Renal pelvis (tissue), 4 donors: ENCODE measurements around the gene TRDN. TPM values are rescaled to one million over a fixed set of nuclear protein-coding genes. Genes with fewer than 3 reads are reported as not detected.
"Not testable (repeated sequence)": the region's sequence is repeated elsewhere in the genome, so short reads cannot be mapped to it uniquely, and the experiment has no call there.

Experiments
- DNase-seq: peaks from one replicate; pipeline ENCODE4 v3.0.0-alpha.2; 2013
- polyA plus RNA-seq, 3 donors: library from polyadenylated mRNA; unstranded; fragments of 120-200 nt; gene quantifications; one replicate each; pipeline ENCODE4 v1.2.1, GENCODE V29; 2013; ENCODE audit not compliant: insufficient read length in 3 of 3

The TRDN gene
- polyA plus RNA-seq, 3 donors: 1.9 to 3.1 (median 2.7) TPM

DNA sequence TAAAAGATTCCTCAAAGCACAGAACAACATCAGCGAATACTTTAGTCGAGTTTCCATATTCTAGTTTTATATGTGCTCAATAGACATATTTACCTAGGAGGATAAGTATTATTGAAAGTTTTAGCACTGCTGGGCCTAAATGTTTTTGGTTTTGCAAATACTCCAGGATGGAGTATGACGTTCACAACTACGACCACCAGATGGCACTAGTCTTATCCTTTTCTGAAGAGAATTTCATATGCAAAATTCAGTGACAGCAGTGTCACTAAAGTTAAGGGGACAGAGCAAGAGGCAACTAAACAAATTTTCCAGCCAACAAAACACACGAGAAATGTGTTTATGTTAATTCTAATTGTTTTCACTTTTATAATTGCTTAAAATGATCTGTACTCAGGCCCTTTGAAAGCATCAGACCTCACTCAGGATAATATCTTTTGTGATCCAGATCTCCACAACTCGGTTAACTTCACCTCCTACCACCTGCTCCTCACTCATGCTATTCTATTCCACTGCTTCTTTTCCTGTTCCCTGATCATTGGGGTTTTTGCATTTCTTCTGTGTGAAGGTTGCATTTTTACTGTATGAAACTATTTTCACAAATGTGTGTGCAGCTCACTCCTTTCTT, 220.8 kb downstream of the TRDN start:
- peak; percentile 64 for DNase-seq

DNA sequence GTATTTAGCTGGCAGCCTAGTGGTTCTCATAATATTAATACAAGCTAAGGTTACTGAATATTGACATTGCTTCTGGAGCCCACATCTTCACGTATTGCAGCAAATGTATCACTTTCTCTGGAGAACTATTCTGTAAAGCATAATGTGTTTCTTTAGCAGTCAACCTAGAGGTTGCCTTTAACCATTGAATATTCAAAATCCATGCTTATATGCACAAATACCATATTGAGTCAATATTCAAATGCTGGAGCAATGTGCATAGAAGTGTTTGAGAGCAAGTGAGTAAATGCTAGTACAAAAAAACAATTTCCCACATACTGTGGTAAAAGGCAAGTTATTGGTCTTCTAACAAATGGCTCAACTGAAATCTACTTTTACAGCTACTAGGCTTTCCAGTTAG, 231.8 kb downstream of the TRDN start:
- no peak for DNase-seq

DNA sequence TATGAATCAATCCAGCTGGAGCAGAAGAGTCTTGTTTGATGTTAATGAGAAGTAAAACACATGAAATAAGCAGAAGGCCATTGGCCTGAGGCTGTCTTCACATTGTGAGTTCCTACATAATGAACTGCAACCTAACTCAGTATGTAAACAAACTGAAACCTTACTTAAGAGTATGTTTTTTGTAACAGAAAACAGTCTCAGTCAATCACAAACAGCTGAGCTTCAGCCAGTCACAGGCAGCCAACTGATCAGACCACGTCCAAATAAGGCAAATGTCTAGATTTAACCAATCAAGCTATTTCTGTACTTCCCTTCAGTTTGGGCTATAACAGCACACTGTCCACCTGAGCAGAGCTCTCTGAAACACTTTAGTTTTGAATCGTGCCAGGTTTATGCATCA, 234.7 kb downstream of the TRDN start:
- DNase-seq: no peak

DNA sequence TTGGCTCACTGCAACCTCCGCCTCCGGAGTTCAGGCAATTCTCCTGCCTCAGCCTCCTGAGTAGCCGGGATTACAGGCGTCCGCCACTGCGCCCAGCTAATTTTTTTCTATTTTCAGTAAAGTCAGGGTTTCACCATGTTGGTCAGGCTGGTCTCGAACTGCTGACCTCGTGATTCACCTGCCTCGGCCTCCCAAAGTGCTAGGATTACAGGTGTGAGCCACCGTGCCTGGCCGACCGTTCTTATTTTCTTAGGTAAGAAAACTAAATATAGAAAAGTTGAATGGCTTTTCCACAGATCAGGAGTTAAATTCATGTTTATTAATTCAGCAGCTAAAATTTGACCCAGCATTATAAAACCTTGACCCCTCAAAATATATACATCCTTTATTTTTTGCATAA, 238.7 kb downstream of the TRDN start:
- no peak for DNase-seq

DNA sequence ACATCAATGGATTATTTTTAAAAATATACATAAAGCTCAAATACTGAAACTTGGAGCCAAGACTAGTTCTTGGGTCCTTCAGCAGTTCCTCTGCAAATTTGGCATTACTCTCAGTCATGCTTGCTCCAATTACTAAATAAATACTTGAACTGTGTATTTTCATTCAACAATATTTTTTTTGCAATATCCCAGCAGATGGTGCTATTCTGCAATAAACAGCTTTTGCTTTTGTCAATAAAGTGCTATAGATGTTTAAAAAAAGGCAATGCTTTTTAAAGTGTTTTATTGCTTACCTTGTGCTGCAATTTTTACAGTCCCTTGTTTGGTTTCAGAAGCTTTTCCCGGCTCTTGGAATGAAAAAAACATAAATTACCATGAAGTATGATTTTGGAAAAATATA, 243.4 kb downstream of the TRDN start:
- peak; percentile 31 for DNase-seq

DNA sequence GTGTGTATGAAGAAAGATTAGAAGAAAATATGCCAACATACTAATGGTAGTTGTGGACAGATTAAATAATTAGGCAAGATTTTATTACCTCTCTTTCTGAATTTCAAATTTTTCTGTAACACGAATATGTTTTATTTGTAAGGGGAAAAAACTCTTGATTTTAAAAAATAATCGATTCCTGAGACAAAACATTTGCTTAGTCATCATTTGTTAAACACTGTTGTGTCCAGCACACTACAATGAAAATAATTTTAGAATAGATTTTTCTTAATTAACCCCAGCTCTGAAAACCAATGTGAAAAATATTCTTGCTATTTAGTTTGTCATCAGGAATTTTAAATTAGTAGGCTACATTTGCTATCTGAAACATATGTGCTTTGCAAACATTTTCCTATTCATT, 253.0 kb downstream of the TRDN start:
- DNase-seq: no peak

DNA sequence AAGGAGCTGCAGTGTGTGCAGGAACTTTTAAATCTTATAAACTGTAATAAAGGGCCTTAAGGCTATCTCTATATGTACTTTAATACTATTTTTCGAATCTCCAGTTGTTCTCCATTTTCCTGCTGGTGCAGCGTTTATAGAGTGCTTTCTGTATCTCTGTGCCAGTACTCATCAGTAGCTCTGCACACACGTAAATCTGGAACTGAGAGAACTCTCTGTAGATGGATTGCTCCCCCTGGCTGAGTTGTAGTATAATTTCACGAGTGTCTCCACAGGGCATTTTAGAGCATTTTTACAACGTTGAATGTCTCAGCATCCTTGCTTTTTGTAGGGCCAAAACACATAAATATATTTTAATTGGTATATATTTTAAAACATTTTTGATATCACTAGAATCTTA, 256.5 kb downstream of the TRDN start:
- peak; percentile 2 for DNase-seq

DNA sequence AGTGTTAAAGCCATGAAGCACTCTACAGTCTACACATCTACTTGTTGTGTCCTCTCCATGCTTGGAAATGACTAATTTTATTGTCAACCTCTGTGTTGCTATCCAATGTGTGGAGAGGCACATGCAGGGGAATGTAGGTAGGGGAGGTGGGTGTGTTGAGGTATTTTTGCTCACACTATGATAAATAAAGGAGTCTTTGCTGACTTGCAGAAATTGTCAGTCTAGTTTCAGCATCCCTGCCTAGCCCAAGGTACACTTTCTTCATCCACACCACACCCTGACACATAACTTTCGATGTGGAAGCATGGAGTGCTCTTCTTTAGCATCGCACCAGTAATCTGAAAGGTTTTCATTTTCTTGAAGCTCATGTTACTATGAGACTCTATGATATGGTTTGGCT, 264.0 kb downstream of the TRDN start:
- DNase-seq: no peak

DNA sequence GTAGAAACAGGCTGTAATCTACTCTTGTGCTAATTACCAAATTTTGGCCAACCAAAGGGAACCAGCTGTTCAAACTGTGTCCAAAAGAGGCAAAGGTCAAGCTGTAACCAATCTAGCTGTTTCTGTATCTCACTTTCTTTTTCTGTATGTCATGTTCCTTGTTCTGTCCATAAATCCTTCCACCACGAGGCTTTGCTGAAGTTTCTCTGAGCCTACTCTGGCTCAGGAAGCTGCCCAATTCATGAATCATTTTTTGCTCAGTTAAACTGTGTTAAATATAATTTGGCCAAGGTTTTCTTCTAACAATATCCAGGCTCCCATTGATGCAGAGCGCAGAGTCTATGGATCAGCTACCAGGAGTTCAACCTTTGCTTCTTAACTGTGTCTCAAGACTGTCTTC, 272.8 kb downstream of the TRDN start:
- DNase-seq: no peak

DNA sequence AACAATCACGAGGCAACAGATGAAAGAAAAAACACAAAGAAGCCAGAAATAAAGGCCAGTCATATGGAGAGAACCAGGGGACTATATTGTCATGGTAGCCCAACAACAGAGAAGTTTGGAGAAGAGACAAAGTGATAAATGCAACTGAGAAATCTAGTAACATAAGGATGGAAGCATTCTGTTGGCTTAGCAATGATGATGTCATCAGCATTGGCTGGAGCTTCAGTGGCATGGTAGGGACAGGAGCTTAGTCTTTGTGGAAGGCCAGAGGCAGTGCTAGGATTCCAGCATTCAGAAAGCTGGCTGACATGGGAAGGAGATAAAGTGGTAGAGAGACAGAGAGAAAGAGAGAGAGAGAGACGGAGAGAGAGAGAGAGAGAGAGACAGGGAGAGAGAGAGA, 276.4 kb downstream of the TRDN start:
- DNase-seq: no peak

DNA sequence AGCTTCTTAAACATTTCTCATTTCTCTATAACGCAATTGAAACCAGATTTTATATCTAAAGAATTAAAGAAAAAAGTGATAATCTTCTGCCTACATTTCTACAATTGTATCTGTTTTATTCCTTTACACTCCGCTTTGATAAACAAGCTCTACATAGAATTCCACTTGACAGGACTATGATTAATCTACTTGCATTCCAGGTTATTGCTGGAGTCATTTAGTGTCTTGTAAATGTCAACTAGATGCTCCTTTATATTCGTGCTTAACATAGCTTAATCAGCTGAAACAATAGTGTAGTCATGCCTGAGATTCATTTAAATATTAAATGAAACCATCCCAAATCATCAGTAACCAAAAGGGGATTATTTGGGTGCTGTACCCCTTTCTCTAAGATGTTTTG, 284.0 kb downstream of the TRDN start:
- DNase-seq: no peak

DNA sequence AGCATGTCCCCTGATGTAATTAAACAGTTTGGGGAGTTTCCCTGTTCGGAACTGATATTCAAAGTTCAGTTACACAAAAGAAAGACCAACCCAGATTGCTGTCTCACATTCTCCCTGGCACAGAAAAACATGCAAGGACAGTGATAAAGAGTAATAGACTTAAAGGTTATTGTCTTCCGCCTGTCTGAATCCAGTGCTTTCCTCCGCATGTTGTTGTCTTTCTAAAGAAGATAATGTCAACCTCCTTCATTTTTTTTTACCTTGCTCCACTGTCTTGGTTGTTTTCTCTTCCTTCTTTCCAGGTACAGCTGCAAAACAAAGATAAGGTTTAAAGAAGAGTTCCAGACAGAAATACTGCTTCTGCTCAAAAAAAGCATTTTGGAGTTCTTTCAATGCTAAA, 284.5 kb downstream of the TRDN start:
- DNase-seq: no peak

DNA sequence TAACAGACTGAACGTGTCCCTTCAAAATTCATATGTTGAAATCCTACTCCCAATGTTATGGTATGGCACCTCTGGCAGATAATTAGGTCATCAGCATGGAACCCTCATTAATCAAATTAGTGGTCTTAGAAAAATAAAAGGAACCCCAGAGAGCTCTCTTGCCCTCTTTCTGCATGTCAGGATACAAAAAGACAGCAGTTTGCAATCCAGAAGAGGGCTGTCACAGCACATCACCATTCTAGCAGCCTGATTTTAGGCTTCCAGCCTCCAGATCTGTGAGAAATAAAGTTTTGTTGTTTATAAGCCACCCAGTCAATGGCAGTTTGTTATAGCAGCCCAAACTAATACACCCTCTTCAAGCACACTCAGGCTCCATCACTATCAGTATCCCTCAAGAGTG, 292.9 kb downstream of the TRDN start:
- no peak for DNase-seq

DNA sequence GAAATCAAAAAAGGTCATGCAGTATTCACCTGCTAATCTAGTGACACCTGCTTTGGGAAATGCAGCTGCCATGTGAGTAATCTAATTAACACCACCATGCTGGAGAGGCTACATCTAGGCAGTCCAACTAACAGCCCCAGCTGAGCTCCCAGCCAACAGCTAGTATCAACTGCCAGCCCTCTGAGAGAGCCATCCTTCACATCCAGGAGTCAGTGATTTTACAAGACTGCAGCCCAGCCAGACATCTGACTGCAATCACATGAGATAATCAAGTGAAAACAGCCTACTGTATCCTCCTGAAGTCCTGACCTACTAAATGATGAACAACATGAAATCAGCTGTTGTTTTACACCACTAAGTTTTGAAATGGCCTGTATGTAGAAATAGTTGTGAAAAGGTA, 298.4 kb downstream of the TRDN start:
- no peak for DNase-seq

DNA sequence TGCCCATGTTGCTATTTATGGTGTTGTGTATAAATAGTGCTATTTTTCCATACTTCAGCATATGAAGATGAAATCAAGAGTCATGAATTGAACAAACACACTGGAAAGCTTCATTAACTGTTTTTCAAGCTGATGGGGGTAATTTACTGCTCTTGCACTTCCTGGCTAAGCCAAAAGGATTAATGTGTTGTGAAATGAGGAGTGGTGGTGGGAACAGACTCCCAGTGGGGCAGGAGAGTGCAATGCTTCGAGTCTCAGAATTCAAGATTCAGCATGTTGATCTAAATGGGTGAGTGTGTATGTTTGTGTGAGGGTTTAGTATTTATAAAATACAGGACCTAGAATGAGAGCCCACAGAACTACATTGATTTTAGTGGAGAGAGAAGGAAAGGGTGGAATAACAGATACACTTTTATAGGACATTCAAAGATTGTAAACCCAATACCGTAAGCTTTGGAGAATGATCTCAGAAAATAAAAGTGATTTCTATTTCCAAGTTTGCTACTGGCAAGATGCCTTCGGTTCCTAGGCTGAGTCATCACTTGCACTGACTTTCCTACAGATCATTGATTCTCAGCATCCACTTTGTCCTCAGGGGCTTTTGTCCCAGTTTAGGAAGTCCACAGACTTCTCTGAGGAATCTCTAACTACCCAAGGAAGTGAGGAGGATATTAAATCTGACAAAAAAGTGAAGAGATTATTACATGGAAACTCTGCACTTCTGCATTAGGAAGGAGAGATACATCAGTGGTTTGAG, 303.6 kb downstream of the TRDN start:
- no peak for DNase-seq

DNA sequence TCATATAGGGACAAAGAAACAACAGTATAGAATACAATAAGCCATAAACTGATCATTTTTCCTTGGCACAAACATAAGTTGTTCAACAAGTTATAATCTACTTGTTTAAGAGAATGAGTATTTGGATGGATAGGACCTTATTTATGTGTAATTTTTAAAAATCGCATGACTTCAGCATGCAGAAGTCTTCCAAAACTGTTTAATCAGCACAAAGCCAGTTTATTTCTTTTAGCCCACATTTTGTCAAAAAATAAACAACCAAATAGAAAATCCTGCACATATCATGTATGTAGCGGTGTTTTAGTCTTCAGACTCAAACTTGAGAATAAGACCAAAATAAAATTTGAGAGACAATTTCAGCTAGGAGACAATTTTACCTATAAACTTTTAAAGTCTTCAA, 304.7 kb downstream of the TRDN start:
- DNase-seq: no peak

DNA sequence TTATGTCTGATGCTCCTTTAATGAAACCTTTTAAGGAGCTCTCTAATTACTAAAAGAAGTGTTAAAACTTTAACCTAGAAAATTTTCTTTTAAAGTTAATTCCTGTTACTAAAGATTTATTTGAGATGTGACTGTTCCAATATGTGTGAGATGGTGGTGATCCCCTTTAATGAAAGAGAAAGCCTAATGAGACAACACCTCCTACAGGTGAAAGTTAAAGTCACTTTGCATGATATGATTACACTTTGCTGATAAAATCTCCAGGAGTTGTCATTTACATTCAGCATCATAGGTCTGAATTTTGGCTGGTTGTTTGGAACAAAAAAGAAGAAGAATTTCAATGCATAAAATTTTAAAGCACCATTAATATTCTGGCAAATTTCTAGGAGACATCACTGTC, 307.4 kb downstream of the TRDN start:
- no peak for DNase-seq

DNA sequence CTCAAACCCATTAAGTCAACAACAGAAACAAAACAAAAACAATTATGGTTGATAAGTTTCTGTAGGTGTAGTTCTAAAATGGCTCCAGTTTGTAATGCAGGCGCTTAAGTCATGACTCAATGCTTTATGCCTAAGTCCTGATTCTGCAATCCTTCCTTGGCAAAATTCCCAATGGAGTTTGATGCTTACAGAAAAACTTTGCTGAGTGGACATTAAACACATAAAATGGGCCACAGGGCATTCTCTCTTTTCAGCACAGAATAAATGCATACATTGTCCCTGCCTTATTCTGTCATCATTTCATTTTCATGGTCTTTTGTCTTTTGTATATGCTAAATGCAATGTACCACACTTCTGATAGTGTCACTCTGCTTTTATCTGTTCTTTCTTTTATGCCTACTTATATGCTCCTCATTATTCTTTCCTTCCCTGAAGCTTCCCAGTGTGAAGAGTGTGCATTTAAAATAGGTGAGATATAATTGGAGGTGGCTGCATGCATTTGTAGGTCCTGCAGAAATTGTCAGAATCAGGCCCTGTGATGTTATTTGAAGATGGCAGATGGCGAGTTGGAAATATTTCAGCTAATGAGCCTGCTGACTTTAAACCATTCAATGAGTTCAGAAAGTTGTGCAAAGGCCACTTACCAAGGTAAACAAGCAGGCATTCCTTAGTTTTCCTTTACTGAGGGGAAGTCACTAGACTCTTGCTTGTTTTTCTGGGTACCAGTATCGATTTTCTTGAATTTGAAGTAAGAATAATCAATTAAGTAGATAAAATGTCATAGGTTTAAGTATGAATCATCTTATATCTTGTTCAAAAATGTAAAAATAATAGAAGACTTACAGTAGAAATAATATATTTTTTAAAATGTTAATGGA, 313.1 kb downstream of the TRDN start:
- DNase-seq: no peak

DNA sequence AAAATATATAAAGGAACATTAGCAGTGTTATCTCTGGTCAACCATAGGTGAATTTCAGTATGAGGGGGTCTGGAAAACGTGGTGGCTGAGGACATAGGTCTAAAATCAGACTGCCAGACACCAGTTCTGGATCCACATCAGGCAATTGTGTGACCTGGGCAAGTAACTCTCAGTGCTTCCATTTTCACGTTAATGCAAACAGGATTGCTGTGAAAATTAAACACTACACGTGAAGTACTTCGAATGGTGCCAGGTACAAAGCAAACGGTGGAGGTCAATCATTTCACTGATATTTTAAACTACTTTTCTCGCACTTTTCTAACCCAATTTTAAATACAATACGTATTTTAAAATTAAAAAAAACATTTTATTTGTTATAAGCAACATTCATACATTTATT, 315.7 kb downstream of the TRDN start:
- no peak for DNase-seq

DNA sequence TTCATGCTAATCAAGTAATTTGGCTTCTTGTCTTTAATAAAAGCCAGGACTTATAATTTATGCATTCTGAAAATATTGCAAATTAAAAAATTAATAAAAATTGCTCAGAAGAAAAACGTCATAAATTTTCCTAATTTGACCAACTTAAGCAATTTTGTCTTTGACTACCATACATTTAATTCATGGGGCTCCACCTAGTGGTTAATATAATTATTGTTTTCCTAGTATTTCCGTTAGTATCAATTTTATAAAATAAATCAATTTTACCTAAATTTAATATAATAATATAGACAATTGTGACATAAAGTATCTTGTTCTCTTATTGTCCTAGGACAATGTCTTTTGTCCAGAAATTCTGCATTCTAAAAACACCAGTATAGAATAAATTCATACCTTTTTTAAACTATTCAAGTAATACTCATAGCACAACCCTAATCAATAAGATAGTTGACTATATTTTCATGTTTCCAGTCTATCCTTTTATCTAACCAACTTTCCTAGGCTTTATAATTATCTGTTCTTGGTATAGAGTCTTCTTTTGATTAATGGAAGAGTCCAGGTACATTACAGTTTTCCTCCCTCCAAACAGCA, 319.9 kb downstream of the TRDN start:
- no peak for DNase-seq

DNA sequence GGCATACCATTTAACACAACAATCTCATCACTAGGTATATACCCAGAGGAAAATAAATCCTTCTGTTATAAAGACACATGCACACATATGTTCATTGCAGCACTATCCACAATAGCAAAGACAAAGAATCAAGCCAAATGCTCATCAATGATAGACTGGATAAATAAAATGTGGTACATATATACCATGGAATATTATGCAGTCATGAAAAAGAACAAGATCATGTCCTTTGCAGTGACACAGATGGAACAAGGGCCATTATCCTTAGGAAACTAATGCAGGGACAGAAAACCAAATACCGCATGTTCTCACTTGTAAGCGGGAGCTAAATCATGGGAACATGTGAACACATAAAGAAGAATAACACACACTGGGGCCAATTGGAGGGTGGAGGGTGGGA, 322.3 kb downstream of the TRDN start:
- not testable (repeated sequence) for DNase-seq

DNA sequence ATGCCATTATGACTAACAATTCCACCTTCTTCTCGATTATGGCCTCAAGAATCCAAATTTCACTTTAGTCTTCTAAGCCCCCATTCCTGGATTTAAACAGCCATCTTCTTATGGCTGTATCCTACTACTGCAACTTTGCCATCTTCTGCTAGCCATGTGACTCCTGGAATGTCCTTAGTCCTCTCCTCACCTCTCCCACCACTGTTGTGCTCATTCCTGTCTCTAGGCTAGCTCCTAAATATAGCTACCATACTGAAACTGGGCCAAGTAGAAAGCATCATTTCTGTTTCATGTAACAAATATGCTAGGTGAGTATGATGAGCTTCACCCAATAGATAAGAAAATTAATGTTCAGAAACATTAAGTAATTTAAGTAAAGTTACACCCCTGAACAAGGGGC, 327.6 kb downstream of the TRDN start:
- DNase-seq: no peak

DNA sequence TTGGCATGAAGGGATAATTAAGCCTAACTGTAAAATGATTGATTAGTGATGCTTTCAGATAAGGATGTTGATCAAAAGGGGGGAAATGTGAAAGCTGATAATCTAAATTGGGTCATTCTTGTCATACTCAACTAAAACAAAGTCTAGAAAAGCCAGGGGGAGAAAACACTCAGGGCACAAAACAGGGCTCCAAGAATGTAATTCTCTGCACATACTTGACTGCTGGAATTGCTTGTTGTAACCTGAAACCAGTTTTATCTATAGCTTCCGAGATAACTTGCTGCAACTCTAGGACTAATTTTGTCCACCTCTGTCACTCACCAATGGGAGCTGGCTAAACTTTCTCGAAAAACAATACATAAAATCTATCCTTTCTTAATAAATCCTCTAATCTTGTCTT, 330.4 kb downstream of the TRDN start:
- no peak for DNase-seq
